ENCODE results near the gene STAMBPL1. TPM values are rescaled to one million over a fixed set of nuclear protein-coding genes. Genes with fewer than 3 reads are reported as not detected.

The STAMBPL1 gene
- total RNA-seq, 1 donor from 2014 or later, result 4.4 TPM

GRCh38 chr10:88892222-88892967 lies 12.3 kb downstream of the STAMBPL1 start:
- peak; percentile 28 for DNase-seq (ENCODE audit: low read depth)

DNA sequence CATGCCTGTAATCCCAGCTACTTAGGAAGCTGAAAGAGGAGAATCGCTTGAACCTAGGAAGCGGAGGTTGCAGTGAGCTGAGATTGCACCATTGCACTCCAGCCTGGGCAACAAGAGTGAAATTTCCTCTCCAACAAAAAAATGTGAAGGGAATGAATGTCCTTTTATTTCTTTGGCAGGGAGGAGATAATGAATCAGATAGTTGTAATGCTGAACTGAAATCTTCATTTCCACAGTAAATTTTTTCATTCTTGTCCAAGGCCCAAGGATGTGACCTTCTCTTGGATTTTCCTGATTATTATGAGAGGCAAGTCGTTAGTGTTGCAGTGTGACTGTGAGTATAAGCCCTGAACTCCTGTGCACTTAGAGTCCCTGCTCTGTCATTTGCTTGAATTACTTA lies 13.6 kb downstream of the STAMBPL1 start:
- no peak for DNase-seq (ENCODE audit: low read depth)

GRCh38 chr10:88895250-88895649 lies 15.2 kb downstream of the STAMBPL1 start:
- no peak for DNase-seq (ENCODE audit: low read depth)

DNA sequence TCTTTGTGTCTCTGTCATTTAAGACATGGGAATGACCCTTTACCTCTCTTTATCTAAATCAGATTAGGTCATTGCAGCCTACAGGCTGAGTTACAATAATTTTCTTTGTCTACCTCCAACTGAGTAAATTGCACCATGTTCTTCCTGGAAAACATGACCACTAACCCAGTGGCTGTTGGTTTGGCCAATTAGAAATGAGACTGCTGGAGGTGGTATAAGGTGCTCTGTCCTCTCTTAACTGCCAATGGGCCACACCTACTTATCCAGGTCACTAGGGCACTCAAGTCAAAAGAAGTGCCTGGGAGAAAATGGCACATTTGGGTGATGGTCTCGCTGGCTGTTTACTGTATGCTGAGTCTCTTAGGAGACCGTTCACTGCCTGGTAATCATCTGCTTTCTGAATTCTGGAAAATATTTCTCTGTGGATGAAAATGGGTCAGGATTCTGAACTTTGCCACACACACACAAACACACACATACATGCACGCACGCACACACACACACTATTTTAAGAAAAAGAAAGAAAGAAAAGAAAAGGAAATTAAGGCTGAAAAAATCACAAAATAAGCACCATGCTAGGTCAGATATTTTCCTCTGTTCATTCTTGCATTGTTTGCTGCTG lies 16.4 kb downstream of the STAMBPL1 start:
- DNase-seq (ENCODE audit: low read depth), result no peak

GRCh38 chr10:88896994-88897853 lies 17.2 kb downstream of the STAMBPL1 start:
- DNase-seq (ENCODE audit: low read depth), result no peak

- no peak for DNase-seq (ENCODE audit: low read depth)
Measured at GRCh38 chr10:88898727-88899126, 18.7 kb downstream of the STAMBPL1 start.

GRCh38 chr10:88899886-88900285 lies 19.8 kb downstream of the STAMBPL1 start:
- no peak for DNase-seq (ENCODE audit: low read depth)

DNA sequence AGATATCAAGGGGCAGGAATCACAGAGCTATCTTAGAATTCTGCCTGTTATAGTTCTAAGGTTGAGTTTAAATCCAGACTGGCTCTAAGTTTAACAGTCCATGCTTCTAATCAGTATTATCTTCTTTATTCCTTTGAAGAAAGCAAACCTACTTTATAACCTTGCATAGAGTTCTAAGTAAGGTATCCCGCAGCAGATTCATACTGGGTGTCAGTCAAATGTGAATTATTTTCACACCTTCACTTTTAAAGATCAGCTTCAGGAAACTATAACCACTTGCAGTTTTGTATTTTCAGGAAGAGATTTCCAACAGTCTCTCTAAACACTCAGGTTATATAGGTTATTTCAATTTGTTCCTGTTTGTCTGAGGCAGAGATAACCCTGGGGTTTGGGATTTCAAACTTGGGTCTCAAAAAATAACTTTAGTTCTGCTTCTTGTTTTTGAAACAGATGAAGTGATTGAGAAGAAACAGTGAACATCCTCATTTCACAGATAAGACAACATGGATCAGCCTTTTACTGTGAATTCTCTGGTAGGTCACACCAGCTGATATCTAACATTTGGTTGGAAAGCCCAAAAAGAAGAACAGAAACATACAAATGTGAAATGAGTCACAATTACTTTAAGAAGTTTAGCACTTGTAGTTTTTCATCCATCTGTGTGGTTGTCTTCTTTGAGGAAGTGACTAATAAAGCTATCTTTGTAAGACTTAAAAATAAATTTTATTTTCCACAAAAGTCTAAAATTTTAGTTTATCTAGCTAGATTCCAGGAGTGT lies 21.4 kb downstream of the STAMBPL1 start:
- no peak for DNase-seq (ENCODE audit: low read depth)

GRCh38 chr10:88901984-88902789 lies 22.1 kb downstream of the STAMBPL1 start:
- DNase-seq (ENCODE audit: low read depth), result no peak

DNA sequence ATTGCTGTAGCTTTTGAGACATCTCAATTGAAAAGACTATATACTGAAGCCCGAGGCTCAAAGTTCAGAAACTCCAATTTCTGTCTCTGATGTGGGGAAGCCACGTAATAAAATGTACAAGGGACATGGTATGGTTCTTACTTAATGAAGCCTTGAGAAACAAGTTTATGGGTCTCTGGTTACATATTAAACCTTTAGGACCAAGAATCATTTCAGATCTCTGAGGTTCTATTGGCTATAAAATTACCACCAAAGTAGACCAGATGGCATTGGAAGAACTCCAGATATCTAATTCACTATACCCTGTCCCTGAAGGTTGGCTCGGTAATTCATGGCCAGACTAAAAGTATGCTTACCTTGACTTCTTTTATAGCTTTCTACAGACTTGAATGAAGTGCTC lies 23.7 kb downstream of the STAMBPL1 start:
- no peak for DNase-seq (ENCODE audit: low read depth)

- DNase-seq (ENCODE audit: low read depth), result no peak
Measured at GRCh38 chr10:88906921-88907320, 26.9 kb downstream of the STAMBPL1 start.

- no peak for DNase-seq (ENCODE audit: low read depth)
Measured at GRCh38 chr10:88908194-88908593, 28.1 kb downstream of the STAMBPL1 start.

DNA sequence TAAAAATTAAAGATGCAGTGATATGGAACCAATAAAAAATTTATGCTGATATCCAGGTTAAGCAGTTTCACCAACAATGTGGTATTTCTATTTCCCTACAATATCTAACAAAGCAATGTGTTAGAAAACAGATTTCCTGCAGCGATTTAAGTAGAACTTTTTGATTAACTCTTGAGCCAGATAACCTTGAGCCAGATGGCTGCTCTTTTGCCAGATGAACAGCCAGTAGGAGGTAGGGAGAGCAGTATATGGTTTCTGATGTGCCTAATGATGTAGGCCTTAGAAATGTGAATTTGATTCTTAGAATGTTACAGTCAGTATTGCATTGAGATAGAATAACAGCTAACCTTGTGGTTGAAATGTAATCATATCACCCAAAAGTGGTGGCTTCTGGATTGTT lies 31.1 kb downstream of the STAMBPL1 start:
- no peak for DNase-seq (ENCODE audit: low read depth)

- DNase-seq (ENCODE audit: low read depth), result no peak
Measured at GRCh38 chr10:88911851-88912250, 31.8 kb downstream of the STAMBPL1 start.

DNA sequence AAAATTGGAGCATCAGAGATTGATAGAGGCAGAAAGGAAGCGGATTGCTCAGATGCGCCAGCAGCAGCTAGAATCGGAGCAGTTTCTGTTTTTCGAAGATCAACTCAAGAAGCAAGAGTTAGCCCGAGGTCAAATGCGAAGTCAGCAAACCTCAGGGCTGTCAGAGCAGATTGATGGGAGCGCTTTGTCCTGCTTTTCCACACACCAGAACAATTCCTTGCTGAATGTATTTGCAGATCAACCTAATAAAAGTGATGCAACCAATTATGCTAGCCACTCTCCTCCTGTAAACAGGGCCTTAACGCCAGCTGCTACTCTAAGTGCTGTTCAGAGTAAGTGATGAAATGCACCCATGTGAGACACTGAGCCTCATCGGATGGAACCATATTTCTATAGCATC lies 33.1 kb downstream of the STAMBPL1 start:
- peak; percentile 30 for DNase-seq (ENCODE audit: low read depth)

DNA sequence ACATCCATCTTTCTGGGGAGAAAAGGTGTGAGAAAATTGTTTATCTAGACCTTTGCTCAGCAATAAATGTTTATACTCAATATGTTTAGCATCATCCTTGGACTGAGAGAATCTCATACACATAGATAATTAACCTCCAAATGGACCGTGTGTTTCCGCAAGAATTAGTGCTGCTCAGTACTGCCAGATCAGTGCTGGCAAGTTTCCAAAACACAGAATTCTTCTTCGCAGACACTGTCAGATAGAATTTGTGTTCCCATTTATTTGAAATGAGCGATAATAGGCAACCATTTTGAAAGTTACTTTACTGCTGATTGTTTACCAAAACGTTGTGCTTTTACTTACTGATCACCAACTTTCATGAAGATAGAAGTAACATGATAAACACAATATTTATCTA lies 33.7 kb downstream of the STAMBPL1 start:
- DNase-seq (ENCODE audit: low read depth), result no peak

DNA sequence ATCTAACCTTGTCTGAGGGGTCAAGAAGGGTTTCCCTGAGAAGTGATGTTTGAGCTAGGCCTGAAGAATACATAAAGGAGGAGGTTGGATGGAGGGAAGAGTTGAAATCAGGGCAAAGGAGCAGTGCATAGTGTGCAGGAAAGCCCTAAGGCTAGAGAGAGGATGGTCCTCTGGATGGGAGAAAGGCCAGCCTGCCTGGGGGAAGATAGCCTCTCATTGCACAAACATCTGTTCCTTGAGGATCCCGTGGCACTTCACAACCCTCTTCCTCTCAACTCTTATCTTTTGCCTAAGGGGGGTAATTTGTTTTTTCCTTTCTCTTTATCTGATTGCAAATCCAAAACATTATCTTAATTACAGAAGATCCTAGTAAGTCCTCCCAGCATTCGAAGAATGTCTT lies 35.7 kb downstream of the STAMBPL1 start:
- no peak for DNase-seq (ENCODE audit: low read depth)

GRCh38 chr10:88916231-88916630 lies 36.2 kb downstream of the STAMBPL1 start:
- DNase-seq (ENCODE audit: low read depth), result no peak

GRCh38 chr10:88916986-88917385 lies 36.9 kb downstream of the STAMBPL1 start:
- no peak for DNase-seq (ENCODE audit: low read depth)

- DNase-seq (ENCODE audit: low read depth), result no peak
Measured at GRCh38 chr10:88918191-88918905, 38.3 kb downstream of the STAMBPL1 start.

All from renal cortical epithelial cell (primary cell).